GM18909 (cell line): ENCODE measurements around the gene CAMKMT.

ENCODE experiments used
- ATAC-seq: cut with Tn5 transposase; IDR thresholded peaks from one replicate; pipeline ENCODE4 v1.9.1; 2021; ENCODE audit warnings: mild to moderate bottlenecking; ENCODE audit not compliant: unreplicated experiment, poor library complexity

CAMKMT gene

DNA sequence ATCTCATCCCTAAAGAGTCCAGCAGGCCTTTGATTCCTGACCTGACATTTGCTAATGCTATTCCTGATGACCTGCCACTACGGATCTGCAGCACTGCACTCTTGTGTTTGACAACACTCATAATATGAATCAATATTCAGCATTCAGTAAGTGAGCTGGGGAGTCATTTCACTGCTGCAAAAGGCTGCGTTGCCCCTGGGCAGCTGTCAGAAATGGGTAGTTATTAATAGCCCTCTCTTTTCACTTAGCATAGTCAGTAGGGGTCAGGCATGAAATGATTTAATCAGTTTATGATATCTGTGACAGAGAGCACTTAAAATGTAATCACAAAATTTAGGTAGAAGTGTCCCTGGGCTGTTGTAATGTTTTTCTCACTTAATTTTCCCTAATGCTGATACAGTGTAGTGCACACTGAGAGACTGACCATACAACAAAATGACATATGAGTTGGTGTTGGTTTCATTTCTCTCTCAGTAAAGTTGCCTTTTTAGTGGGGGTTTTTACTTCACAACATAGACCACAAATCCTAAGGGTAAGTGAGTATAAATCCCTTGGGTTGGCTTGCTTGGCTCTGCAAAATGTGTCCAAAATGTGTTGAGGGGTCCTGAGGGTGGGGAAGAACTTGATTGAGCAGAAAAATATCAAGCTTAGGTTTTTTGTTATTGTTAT, 184.8 kb downstream of the CAMKMT start:
- no peak for ATAC-seq

DNA sequence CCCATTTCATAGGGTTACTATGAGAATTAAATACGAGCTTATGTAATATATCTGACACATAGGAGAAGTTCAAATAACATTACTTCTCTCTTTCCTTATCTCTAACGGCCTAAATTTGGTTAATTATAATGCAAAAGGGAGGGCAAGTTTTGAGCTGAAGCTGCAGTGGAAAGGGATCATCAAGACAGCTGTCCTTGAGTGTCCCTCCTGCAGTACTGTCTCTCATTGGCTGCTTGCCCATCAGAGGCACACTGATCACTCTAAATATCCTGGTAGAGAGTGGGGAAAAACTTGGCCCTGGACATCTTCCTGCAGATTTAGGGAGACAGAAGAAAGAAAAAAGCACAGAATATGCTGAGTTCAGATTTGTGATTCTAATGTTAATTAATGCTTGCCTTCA, 186.0 kb downstream of the CAMKMT start:
- no peak for ATAC-seq

DNA sequence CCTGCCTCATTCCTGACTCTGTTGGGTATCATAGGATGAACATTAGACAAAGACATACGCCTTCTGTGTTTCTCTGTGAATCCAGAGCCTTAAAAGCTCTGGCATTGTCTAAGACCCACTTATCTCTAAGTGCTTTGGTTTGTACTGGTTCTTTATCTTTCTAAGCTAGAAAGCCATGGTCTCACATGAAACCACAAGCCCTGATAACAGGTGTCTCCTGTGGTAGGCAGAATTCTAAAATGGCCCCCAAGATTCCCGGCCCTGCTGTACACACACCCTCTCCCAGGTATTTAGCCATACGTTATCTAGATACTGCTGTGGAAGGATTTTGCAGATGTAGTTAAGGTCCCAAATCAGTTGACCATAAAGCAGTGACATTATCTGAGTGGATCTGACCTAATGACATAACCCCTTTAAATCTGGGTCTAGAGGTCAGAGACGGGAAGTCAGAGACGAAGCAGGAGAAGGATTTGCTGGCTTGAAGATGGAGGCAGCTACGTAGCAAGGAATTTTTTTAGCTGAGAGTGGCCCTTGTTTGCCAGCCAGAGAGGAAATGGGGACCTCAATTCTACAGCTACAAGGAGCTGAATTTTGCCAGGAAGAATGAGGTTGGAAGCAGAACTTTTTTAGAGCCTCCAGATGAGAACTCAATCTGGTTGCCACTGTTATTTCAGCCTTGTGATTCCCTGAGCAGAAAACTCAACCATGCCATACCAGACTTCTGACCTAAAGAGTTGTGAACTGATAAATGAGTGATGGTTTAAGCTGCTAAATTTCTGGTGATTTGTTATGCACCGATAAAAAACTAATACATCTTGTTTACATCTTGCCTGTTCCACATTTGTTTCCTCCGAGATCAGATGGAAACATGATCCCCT, 186.7 kb downstream of the CAMKMT start:
- no peak for ATAC-seq

DNA sequence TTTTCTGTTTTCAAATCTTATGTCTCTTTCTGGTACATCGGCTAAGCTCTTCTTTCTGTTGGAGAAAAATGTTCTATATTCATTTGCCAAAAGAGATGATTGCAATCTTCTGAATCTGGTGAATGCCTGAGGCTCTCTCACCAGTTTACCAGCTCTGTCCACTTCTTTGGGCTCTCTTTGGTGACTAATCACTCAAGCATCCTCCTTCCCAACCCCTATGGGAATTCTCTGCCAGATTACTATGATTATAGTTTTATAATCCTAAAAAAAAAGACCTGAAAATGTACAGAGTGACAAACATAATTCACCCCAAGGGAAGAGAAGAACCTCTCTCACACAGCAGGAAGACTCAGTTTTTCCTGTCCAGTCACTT, 187.3 kb downstream of the CAMKMT start:
- ATAC-seq = no peak

DNA sequence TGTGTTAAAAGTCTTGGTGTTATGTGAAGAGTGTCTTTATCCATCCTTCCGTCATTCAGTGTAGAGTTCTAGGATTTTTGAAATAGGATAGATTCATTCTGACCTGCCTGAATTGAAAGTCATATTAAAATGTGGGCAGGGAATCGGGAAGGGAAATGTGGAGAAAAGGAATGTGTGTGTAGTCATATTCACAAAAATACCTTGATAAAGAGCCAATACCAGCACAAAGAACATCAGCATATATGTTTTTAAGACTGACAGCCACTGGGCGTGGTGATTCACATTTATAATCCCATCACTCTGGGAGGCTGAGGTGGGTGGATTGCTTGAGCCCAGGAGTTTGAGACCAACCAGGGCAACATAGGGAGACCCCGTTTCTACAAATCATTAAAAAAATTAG, 188.1 kb downstream of the CAMKMT start:
- no peak for ATAC-seq

DNA sequence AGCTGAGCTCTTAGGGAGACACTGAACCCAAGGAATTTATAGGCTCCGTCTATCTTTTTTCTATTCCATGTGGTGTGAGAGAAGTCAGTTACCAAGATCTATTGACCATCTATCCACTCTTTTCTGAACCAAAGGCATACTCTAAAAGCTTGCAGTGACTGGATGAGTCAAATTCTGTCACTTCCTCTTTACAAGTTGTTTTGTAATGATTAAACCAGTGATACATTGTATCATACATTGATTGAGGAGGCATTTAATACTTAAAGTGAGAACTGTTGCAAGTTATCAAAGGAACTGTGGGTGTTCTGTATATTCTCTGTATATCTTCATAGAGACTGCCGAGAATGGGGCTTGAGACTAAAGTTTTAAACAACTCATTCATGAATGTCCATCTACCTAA, 188.8 kb downstream of the CAMKMT start:
- peak; percentile 51 for ATAC-seq

DNA sequence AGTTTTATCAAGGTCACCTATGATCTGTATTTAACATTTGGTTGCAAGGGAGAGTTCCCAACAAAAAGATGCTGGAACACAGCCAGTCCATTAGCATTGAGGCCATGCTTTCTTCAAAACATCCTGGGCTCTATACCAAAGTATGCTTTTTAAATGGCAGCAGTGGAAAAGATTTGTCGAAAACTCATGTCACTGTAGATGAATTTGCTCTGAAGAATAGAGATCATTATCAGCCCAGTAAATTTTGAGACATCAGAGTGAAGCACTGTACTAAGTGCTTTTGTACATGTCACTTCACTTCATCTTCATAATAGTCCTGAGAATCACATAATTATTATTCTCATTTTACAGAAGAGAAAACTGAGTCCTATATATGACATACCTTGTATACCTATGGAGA, 189.8 kb downstream of the CAMKMT start:
- ATAC-seq = no peak

DNA sequence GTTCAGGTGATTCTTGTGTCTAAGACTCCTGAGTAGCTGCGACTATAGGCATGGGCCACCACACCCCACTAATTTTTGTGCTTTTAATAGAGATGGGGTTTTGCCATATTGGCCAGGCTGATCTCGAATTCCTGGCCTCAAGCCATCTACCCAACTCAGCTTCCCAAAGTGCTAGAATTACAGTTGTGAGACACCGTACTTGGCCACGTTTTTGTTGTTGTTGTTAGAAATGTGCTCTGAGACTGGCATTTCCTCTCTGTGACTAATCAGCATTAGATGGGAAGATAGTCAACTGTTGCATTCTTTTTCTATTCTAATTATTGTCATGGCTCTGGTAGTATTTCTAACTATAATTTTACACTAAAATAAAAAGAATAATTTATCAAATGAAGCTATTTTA, 191.7 kb downstream of the CAMKMT start:
- ATAC-seq = no peak

DNA sequence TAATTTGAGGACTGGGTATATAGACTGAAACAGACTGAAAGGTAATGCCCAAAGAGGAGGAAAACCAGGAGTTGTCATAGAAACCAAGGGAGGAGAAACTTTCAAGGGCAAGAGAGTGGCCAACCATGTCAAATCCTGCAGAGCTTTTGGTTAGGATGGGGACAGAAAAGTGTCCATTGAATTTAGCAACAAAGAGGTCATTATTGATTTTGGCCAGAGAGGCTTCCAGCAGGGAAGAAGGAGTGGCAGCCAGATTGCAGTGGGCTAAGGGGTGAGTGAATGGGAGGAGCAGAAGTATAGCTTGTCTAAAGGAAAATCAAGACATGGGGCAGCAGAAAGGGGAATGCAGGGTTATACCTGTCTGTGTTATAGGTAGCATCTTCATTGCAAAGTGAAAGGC, 194.0 kb downstream of the CAMKMT start:
- no peak for ATAC-seq

DNA sequence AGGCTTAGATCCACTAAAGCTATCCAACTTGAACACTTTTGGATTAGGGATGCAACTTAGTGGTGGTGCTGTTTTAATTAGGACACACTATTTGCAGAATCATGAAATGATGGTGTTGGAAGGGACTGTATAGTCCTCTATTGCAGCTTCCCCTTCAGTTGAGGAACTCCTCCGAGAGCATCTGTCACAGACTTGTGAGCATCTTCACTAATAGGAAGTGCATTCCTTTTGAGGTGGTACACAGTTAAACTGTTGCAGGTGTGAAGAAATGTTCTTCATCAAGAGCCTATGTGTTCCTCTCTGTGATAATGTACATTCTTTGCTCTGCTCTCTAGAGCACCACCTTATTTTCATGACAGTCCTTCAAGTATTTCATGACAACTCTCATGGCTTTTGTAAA, 197.4 kb downstream of the CAMKMT start:
- no peak for ATAC-seq

DNA sequence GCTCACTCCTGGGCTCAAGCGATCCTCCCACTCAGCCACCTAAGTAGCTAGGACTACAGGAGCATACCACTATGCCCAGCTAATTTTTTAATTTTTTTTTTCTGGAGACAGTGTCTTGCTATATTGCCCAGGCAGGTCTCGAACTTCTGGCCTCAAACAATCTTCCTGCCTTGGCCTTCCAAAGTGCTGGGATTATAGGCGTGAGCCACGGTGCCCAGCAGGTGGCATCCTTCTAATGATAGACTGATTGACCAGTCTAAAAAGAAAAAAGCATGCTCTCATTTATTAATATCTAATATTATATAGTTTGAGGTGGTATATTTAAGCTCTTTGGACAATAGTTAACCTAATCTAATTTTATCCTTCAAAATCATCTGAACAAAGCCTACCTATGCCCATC, 198.6 kb downstream of the CAMKMT start:
- no peak for ATAC-seq

DNA sequence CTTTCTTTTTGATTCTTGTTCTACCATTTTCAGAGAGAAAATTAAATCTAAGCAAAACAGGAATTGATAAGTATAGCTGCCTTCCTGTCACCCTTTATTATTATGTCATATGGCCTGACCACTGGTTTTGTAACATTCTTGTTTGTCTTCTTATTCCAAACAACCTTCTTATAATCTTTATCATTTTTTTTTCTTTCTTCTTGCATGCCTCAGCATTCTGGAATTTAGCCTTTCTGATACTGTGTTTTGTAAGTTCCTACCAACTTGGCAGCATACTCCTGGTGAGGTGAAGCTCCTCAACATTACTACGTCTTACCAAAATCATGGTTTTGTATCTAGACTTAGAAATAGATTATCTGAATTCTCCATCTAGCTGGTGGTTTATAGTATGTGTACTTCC, 199.2 kb downstream of the CAMKMT start:
- no peak for ATAC-seq

DNA sequence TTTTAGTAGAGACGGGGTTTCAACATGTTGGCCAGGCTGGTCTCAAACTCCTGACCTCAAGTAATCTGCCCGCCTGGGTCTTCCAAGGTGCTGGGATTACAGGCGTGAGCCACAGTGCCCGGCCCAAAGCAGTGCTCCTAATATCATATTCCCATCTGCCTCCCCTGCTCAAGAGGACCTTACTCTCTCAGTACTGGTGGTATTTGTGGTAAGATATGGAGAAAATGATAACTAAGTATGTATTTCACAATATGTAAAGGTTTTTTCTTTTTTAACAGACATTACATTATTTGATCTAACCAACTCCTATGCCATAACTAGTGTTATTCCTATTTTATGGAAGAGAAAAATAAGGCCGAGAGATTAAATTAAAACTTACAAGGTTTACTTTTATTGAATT, 201.0 kb downstream of the CAMKMT start:
- no peak for ATAC-seq

DNA sequence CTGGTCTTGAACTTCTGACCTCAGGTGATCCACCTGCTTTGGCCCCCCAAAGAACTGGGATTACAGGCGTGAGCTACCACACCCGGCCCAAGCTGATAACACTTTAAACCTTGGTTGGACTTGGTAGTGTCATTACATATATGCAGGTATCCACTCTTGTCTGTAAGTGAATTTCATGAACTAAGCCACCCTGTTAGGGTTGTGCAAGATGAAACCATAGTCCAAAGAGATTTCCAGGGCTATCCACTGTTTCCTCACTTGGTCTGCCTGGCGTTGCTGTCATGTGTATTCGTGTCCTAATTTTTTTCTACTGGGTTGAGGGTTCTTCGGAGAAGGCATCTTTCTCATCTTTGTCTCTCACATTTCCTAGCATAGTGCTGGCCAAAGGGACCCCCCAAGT, 203.0 kb downstream of the CAMKMT start:
- no peak for ATAC-seq

DNA sequence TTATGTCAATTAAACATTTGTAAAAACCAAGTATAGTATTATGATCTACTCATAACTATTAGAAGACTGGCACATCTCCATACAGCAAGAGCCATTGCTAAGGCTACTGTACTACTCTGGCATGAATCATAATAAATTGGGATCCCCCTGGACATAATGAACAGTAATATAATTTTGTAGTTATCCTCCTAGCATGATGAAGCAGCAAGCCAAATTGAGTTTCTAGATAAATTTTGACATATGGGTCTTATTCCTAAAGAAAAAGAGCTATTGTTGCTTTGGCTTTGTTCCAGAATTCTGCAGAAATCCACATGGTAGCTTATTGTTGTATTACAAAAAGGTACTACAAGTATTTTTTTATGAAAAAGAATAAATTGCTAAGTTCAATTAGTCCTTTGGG, 204.3 kb downstream of the CAMKMT start:
- no peak for ATAC-seq

DNA sequence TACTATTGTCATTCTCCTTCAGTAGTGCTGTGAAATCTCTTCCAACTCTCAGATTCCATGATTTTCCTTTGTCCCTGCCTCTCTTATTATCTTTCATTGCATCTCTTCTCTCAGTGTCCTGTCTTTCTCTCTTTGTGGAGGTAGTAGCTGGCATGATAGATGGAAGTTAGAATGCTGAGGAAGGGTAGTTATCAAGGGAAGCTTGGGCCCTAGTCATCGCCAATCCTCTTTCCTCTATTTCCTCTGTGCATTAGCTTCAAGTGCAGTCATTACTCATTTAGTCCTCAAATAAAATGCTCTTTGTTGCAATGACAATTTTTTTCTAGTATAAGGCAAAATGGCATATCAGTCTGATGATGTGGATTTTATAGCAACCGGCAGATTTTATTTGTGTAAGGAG, 207.7 kb downstream of the CAMKMT start:
- no peak for ATAC-seq

DNA sequence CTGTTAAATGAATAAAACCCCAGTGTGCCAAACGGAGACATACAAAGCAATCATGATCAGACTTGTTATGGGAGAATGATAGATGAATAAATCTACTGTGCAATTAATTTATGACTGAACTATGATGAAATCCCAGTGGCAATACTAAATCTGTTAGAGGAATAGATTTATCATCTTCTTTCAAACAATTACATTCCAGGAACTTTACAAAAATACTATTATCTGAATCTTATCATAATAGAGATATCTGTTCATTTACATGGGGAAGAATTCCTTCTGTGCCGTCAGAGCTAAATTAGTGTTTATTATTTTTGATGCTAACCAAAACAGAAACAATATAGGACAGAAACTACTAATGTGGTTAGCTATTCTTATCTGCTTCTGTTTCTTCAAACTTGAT, 208.5 kb downstream of the CAMKMT start:
- no peak for ATAC-seq

DNA sequence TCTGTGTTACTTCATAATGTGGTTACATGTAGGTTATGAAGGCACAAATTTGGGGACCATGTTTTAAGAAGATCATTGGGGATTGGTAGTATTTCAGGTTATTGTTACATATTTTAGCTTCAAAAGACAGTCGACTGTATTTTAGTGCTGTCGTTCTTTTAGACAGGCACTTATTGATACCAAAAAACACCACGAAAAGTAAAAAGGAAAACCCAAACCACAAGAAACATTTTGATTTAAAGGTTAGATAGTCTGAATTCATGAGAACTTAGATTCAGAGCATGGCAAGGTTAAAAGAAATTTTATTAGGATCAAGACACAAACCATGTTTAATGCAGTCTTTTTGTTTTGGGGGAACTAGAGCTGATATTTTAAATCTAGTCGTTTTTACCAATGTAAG, 209.0 kb downstream of the CAMKMT start:
- ATAC-seq = no peak

DNA sequence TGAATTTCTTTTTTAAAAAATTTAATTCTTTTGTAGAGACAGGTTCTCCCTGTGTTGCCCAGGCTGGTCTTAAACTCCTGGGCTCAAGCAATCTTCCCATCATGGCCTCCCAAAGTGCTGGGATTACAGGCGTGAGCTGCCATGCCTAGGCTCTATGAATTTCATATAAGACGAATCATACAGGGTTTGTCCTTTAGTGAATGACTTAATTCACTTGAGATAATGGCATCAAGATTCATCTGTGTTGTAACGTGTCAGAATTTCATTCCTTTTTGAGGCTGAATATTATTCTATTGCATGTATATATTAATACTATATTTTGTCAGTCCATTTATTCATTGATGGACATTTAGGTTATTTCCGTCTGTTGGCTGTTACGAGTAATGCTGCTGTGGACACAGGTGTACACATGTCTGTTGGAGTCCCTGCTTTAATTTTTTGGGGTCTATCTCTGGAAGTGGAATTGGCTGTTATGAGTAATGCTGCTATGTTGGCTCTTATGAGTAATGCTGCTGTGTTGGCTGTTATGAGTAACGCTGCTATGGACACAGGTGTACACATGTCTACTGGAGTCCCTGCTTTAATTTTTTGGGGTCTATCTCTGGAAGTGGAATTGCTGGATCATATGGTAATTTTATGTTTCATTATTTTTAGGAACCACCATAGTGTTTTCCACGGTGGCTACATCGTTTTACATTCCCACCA, 210.6 kb downstream of the CAMKMT start:
- no peak for ATAC-seq

DNA sequence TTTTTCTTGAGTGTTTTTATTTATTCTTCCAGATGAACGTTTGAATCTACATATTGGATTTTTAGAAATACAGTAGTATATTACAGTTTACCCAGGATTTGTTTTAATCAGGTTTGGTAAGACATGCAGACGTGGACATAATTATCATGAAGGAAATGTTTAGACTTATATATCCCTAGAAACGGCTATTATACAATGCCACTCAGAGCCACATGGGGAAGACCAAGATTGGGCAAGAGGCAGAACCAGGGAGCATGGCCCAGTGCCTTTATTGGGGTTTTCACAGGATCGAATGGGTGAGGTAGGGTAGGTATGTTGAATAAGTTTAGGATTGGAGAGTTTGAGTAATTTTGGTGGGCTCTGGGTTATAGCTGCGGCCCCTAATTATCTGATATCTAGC, 212.2 kb downstream of the CAMKMT start:
- no peak for ATAC-seq

DNA sequence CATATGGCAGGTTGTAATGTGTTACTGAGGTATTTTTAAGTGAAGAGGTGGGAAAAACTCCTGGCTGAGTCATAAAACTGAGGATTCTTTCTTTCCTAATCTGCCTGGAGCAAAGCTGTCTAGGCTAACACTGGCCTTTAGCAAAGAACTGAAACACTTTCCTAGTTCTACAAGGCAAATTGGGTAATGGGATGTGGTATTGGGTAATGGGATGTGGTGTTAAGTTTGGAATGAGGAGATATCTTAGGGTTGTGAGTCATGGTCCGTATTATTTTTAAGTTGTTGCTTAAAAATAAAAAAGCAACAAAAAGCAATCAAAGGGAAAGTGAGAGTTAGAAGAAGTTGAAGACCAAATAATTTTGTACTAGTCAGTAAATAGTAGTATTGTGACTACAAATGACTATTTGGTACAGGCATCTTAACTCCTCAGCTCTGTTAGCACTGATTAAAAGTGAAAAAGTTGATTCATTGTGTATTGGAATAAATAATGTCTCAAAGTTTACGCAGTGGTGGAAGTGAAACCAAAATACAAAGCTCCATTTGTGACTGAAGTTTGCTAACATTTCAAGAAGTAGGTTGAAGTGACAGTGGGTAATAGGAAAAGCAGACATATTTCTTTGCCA, 216.8 kb downstream of the CAMKMT start:
- ATAC-seq = peak; percentile 60
